Fibroblast of the aortic adventitia (primary cell): ENCODE results near the gene HEATR5A. TPM values are rescaled to one million over a fixed set of nuclear protein-coding genes. Genes with fewer than 3 reads are reported as not detected.
"Not testable (repeated sequence)": the region's sequence is repeated elsewhere in the genome, so short reads cannot be mapped to it uniquely, and the experiment has no call there.

Experiments used
- DNase-seq: peaks from one replicate; pipeline ENCODE4 v3.0.0-alpha.2; 2010; ENCODE audit warnings: low read depth
- H3K4me3 ChIP-seq: 2 replicates; pipeline ENCODE4 v1.5.1; 2011; ENCODE audit warnings: low read depth, mild to moderate bottlenecking, control low read depth, low read length, moderate library complexity
- CTCF ChIP-seq: IDR thresholded peaks from 2 replicates; pipeline ENCODE4 v1.5.1; 2011; ENCODE audit warnings: mild to moderate bottlenecking, low read length, control low read depth, inconsistent platforms; ENCODE audit not compliant: insufficient read depth
- total RNA-seq: library from RNA; depleted of rRNA; stranded (reverse); fragments of >200 nt; gene quantifications from 2 replicates; pipeline ENCODE4 v1.2.3, GENCODE V29; 2012; ENCODE audit warnings: low replicate concordance

Gene HEATR5A
- total RNA-seq, 1 donor, result 52.4 TPM

DNA sequence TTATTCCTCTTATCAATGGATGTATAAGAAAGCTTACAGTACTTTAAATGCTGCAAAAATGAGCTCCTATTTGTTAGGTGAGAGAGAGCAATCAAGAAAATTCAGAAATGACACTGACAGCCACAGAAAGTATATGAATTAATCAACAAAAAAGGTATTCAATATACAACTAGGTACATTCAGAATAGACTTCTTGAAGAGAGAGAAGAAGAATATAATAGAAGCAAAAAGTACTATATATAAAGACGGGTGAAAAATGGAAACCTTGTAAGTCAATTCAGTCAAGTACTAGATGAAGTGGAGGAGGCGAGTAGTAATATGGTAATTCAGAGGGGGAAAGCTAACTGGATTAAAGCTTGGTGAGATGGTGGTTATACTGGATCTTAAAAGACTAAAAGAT is 74.3 kb downstream of the HEATR5A start:
- TF ChIP-seq CTCF, result no peak
- DNase-seq, result no peak
- H3K4me3 ChIP-seq, result no peak overlapping the region

GRCh38 chr14:31341280-31341679 is 79.1 kb downstream of the HEATR5A start:
- H3K4me3 ChIP-seq, result no peak overlapping the region
- TF ChIP-seq CTCF, result no peak
- DNase-seq, result no peak

- DNase-seq, result no peak
- H3K4me3 ChIP-seq, result no peak overlapping the region
Observed at GRCh38 chr14:31340297-31341063, 79.9 kb downstream of the HEATR5A start.

DNA sequence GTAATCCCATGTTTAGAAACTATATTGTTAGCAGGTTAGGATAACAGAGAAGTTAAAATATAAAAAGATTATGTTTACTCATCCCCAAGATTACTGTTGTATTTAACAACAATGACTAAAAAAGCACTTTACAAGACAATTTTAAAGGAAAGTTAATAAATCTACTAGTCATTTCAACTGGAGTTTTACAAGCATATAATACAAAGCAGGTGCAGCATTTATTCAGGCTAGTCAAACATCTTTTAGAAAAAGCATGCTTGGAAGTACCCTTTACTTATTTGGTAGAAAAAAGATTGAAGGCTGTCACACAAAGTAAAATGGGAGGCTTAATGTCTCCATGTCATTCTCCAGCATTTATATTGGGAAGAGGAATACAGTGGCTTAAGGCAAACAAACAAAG is 80.6 kb downstream of the HEATR5A start:
- no peak overlapping the region for H3K4me3 ChIP-seq
- TF ChIP-seq CTCF, result no peak
- no peak for DNase-seq

More at GRCh38 chr14:31340297-31341063, 79.9 kb downstream of the HEATR5A start:
- no peak for TF ChIP-seq CTCF

GRCh38 chr14:31337331-31337730 is 83.0 kb downstream of the HEATR5A start:
- TF ChIP-seq CTCF, result no peak
- no peak overlapping the region for H3K4me3 ChIP-seq
- DNase-seq, result no peak

DNA sequence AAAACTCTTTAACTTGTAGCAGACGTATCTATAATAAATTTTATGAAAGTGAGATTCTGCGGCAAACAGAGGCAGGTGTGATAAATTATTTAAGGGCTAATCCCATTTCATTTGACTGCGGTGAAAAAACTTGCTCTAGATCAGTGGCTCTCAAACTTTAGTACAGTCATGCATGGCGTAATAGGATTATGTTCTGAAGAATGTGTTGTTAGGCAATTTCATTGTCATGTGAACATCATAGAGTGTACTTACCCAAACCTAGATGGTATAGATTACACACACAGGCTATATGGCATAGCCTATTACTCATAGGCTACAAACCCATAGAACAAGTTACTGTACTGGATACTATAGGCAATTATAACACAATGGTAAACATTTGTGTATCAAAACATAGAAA is 83.7 kb downstream of the HEATR5A start:
- TF ChIP-seq CTCF, result no peak
- DNase-seq, result peak; percentile 10
- H3K4me3 ChIP-seq, result no peak overlapping the region

GRCh38 chr14:31331395-31331794 is 89.0 kb downstream of the HEATR5A start:
- DNase-seq, H3K4me3 ChIP-seq: not testable (repeated sequence)

- DNase-seq, H3K4me3 ChIP-seq: not testable (repeated sequence)
Observed at GRCh38 chr14:31329876-31330521, 90.4 kb downstream of the HEATR5A start.
